HG02588 (cell line): Measurements from ENCODE around the gene GSKIP.
"Not testable (repeated sequence)": the region's sequence is repeated elsewhere in the genome, so short reads cannot be mapped to it uniquely, and the experiment has no call there.

ENCODE experiments used
- ATAC-seq: cut with Tn5 transposase; IDR thresholded peaks from one replicate; pipeline ENCODE4 v1.9.1; 2021; ENCODE audit warnings: mild to moderate bottlenecking, moderate library complexity; ENCODE audit not compliant: unreplicated experiment

GSKIP gene

DNA sequence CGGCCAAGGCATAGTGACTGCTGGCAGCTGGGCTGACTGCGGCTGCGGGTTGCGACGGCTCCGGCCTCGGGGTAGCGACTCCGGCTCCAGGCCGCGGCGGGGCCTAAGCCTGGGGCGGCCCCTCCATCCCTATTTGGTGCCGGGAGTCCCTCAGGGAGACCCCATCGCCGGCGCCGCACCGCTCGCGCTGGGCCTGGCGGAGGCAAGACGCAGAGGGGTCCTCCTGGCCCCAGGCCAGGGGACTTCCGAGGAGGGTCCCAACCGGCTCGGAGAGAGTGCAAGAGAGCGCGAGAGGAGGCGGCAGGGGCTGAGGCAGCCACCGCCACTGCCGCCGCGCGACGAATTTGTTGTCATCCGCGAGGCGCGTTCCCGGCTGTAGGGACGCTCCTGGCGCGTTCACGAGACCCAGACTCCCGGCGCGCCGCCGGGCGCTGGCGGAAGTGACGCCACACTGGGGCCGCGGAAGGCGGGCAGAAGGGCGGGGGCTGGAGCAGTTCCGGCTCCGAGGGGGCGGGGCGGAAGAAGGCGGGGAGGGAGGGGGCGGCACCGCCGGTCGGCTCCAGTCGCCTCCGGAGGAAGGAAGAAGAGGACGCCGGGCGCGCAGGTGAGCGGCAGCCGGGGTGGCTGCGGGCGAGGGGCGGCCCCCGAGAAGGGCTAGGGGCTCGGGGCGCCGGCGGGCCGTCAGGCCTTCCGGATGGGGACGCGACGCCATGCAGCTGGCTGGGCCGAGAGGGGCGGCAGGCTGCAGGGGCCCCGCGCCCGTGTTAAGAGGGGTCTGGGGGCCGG lies at the start of gene GSKIP, which contains the start of gene ATG2B:
TSS of gene GSKIP (plus strand) at position 562 of the 786 bp plus-strand sequence. CDS start 18,722 bp downstream, outside the sequence.
TSS of gene ATG2B (minus strand) at position 377 of the 786 bp plus-strand sequence. CDS start at position 12, 365 bp downstream.
- ATAC-seq = peak; percentile 70

DNA sequence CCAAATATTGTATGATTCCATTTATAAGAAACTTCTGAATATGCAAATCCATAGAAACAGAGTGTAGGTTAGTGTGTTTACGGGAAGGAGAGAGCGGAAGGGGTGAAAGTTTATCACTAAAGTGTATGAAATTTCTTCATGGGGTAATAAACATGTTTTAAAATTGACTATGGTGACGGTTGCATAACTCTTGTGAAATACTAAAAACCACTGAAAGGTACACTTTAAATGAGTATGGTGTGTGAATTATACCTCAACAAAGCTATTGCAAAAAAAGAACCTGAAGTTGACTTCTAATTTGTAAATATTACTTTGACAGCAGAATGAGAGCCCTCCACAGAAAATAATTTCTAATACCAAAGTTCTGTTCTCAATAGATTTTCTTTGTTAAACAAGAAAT lies 47.2 kb upstream of the GSKIP start:
- ATAC-seq = no peak

DNA sequence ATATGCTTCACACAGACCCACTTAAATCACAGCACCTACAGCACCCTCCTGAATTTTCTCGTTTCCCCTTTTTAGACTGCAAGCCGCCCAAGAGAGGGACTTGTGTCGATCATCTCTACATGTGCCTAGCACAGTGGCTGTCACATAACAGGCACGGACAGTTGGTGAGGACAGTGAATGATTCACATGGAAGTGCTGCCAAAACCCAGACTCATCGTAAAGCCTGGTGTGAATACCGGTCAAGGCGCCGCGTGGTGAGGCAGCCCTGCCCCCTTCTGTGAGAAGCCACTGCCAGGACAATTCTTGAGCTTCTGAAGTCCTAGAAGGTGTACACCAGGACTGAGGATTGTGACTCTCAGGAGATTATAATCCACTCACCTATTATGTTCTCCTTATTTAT lies 44.5 kb upstream of the GSKIP start:
- no peak for ATAC-seq

- no peak for ATAC-seq
Measured at GRCh38 chr14:96320605-96321004, 42.7 kb upstream of the GSKIP start.

GRCh38 chr14:96324219-96324618 lies 39.1 kb upstream of the GSKIP start:
- ATAC-seq = no peak

DNA sequence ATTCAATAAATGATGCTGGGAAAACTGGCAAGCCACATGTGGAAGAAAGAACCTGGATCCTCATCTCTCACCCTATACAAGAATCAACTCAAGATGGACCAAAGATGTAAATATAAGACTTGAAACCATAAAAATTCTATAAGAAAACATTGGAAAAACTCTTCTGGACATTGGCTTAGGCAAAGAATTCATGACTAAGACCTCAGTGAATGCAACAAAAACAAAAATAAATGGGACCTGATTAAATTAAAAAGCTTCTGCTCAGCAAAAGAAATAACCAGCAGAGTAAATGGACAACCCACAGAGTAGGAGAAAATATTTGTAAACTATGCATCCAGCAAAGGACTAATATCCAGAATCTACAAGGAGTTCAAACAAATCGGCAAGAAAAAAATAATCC lies 24.8 kb upstream of the GSKIP start:
- no peak for ATAC-seq

DNA sequence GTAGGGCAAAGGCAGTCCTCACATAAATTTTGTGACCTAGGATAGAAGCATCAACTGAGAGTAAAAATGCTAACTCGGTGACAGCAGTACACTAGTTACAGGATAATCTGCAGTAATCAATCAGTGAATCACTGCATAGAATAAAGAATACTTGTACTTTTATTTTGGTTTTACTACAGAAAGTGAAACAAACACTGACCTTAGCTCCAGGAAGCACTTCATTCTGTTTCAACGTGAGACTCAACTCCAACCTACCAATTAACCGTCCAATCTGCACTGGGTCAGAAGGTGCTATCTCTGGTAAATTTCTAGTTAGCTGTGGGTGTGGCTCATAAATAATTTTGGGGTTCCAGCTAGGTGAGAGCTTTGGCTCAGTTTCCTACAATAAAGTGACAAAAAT lies 22.0 kb upstream of the GSKIP start:
- no peak for ATAC-seq

DNA sequence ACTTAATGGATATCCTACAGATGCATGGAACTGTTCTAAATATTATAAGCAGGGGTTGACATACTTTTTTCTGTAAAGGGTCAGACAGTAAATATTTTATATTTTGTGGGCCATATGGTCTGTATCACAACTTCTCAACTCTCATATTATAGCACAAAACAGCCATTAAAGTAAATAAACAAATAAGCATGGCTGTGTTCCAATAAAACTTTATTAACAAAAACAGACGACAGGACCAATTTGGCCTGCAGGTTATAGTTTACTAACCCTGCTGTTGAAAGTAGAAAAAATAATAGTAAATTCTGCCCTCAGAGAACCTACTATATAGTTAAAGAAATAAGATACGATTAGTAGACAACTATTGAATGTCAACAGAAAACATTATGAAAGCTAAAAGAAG lies 17.7 kb upstream of the GSKIP start:
- no peak for ATAC-seq

- not testable (repeated sequence) for ATAC-seq
Measured at GRCh38 chr14:96347957-96348356, 15.4 kb upstream of the GSKIP start.

GRCh38 chr14:96349286-96350075 lies 13.8 kb upstream of the GSKIP start:
- ATAC-seq = no peak

GRCh38 chr14:96351986-96352385 lies 11.3 kb upstream of the GSKIP start:
- no peak for ATAC-seq

- no peak for ATAC-seq
Measured at GRCh38 chr14:96352708-96353107, 10.6 kb upstream of the GSKIP start.

DNA sequence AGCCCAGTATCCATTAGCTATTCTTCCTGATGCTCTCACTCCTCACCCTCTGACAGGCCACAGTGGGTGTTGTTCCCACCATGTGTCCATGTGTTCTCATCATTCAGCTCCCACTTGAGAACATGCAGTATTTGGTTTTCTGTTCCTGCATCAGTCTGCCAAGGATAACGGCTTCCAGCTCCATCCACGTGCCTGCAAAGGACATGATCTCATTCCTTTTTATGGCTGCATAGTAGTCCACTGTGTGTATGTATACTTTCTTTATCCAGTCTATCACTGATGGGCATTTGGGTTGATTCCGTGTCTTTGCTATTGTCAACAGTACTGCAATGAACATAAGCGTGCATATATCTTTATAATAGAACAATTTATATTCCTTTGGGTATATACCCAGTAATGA lies 9.1 kb upstream of the GSKIP start:
- no peak for ATAC-seq

GRCh38 chr14:96357216-96357615 lies 6.1 kb upstream of the GSKIP start:
- no peak for ATAC-seq

DNA sequence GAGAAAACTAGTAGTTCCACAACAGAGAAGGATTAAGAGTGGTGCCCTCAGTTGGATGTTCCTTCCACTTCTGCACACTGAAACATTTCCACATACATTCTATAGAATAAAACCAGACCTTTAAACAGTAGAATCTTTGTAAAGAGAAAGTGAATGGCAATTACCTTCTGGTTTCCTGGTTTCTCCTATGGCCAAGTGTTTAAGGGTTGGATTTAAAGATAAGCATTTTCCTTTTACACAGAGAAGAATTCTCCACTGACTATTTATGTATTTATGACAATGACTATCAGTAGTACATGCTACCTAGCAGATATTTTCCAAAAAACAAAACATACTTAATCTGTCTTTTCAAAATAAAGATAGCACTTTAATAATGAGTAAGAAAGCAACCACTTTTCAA lies 3.4 kb upstream of the GSKIP start:
- no peak for ATAC-seq

GRCh38 chr14:96362071-96362964 lies 1.0 kb upstream of the GSKIP start:
- ATAC-seq = peak; percentile 10

DNA sequence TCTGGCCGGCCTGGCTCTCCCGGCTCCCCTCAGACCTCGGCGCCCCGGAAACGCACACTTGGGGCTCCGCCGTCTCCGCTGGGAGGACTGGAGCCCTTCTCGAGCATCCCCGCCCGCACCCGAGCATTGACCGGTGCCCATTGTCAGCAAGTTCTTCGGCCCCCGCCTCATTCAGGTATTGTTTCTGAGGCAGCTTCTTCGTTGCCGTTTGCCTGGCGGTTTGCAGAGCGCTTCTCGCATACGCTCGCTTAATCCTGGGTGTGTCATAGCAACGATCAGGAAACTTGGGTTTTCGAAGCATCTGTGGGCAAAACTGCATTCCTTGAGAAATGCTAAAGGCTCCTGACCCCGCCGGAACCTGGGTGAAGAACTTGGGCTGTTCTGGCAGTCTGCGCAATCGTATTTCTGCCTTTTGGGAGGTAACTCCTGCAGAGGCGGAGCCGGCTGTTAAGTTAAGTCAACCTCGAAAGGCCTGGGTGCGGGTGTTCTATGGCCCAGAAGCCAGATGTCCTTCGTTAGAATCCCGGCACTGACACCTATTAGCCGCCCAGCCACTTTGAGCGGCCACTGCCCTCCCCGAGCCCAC lies 518 bp downstream of the GSKIP start:
- peak; percentile 17 for ATAC-seq

DNA sequence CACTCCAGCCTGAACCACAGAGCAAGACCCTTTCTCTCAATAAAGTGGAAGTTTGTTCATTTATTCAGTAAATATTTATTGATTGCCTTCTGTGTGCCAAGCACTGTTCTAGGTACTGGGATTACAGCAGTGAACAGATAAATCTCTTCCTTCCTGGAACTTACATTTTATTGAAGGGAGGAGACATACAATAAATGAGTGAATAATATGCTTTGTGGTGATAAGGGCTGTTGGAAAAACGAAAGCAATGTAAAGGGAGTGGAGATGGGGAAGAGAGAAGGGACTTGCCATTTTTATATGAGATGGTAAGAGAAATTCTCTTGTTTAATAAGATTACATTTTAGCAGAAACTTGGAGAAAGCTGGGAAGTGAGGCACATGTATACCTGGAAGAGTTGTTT lies 1.6 kb downstream of the GSKIP start:
- ATAC-seq = no peak

- no peak for ATAC-seq
Measured at GRCh38 chr14:96368534-96368933, 5.2 kb downstream of the GSKIP start.

GRCh38 chr14:96370528-96370927 lies 7.2 kb downstream of the GSKIP start:
- no peak for ATAC-seq

DNA sequence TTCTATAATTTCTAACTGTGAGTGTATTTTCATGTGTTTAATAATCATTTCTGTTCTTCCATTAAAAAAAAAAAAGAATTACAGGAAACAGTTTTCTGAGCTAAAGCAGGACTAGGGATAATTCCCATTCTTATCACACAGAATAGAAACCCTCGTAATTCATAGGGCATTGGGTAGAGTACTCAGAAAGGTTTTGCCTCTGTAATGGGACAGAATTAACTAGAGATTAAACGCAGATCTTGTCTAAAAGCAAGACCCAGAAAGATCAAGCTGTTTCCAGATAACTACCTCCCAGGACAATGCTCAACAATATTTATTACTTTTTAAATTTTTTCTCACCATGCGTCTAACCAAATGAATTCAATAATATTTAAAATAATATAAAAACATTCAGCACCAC lies 10.2 kb downstream of the GSKIP start:
- no peak for ATAC-seq
